ENCODE results near the gene SKI. TPM values are rescaled to one million over a fixed set of nuclear protein-coding genes. Genes with fewer than 3 reads are reported as not detected.
A peak's percentile ranks its signal among the peaks of the same experiment; 100 is the strongest.

SKI gene
- total and polyA plus RNA-seq, 2 experiments from 2014 or later: 9.3 to 66.8 TPM

- peaks cover 3% of the 10 kb centered on the region; the same call in 1 of the 3 replicates for H3K9me3 Mint-ChIP-seq
- Histone ChIP-seq H3K4me2 (no peak overlapping the region), H3F3A (replicated peaks; ENCODE audit: low read depth) (0 out of 2 replicates have a peak, but pooled peaks cover 3% of the 10 kb centered on the region), H3K9me2 (ENCODE audit: insufficient read depth) (no peaks in the 10 kb centered on the region), H3K27ac (ENCODE audit: low read depth) (0 out of 2 replicates have a peak overlapping the region, but pooled peaks have one; percentile 26), H3K4me3 (no peak overlapping the region), H3K36me3 (ENCODE audit: insufficient read depth) (no peaks in the 10 kb centered on the region), H3K27me3 (ENCODE audit: insufficient read depth) (no peaks in the 10 kb centered on the region), H2AFZ (no peak overlapping the region), H3K79me2 (replicated peaks; ENCODE audit: insufficient read depth) (no peaks in the 10 kb centered on the region), H3K4me1 (ENCODE audit: insufficient read depth) (no peaks in the 10 kb centered on the region), H4K20me1 (replicated peaks; ENCODE audit: insufficient read depth) (no peaks in the 10 kb centered on the region)
- H3K36me3 Mint-ChIP-seq (ENCODE audit: low read depth): no peaks in the 10 kb centered on the region; the same call in 2 of the 3 replicates
- H3K27me3 Mint-ChIP-seq (ENCODE audit: insufficient read depth, low read depth, poor library complexity): peaks cover 7% of the 10 kb centered on the region
- DNase-seq (ENCODE audit: low spot score) (no peak), ATAC-seq (no peak)
- H3K4me1 Mint-ChIP-seq: no peaks in the 10 kb centered on the region; the same call in 2 of the 3 replicates
- no peak overlapping the region; the same call in 1 of the 2 replicates for H3K27ac Mint-ChIP-seq
- TF ChIP-seq JUNB (IDR thresholded peaks at IDR 0.05; ENCODE audit: unreplicated experiment) (no peak), STAT1 (IDR thresholded peaks at IDR 0.05; ENCODE audit: unreplicated experiment) (no peak), CREB1 (CRISPR knock-in tag; IDR thresholded peaks at IDR 0.05; ENCODE audit: low read depth) (no peak), ZNF331 (CRISPR knock-in tag; IDR thresholded peaks at IDR 0.05; ENCODE audit: low read depth) (no peak), ETS1 (IDR thresholded peaks at IDR 0.05) (no peak), EZH2phosphoT487 (IDR thresholded peaks at IDR 0.05; ENCODE audit: unreplicated experiment) (no peak), EZH2 (IDR thresholded peaks at IDR 0.05; ENCODE audit: low read depth, unreplicated experiment) (no peak), CTCF (conservative IDR thresholded peaks at IDR 0.05; ENCODE audit: low read depth in 2 of 2) (no peak), NANOG (IDR thresholded peaks at IDR 0.05; ENCODE audit: borderline replicate concordance) (no peak), REST (IDR thresholded peaks at IDR 0.05; ENCODE audit: unreplicated experiment) (no peak), ZNF114 (CRISPR knock-in tag; IDR thresholded peaks at IDR 0.05) (no peak), ZNF462 (CRISPR knock-in tag; IDR thresholded peaks at IDR 0.05) (no peak), POLR2AphosphoS5 (IDR thresholded peaks at IDR 0.05; ENCODE audit: low read depth) (no peak)
- H3K4me3 Mint-ChIP-seq: no peak overlapping the region
Measured at GRCh38 chr1:2353551-2354438, 125.7 kb downstream of the SKI start.

All from GM23338 (cell line).